Immature natural killer cell (primary cell): ENCODE measurements around the gene UTS2B. TPM values are rescaled to one million over a fixed set of nuclear protein-coding genes. Genes with fewer than 3 reads are reported as not detected.
A peak's percentile ranks its signal among the peaks of the same experiment; 100 is the strongest.

ENCODE experiments used
- DNase-seq, 3 donors: peaks; one replicate each; pipeline ENCODE4 v3.0.0; 2022; ENCODE audit warnings: mixed read lengths in 1 of 3
- H3K27ac Mint-ChIP-seq, 6 donors: one replicate each; pipeline ENCODE4 v1.8.0; 2020; ENCODE audit warnings: mixed read lengths in 6 of 6, mild to moderate bottlenecking in 5 of 6, inconsistent platforms in 4 of 6, moderate library complexity in 3 of 6
- H3K27me3 Mint-ChIP-seq, 3 donors: one replicate each; pipeline ENCODE4 v1.8.0; 2020 to 2021; ENCODE audit warnings: low read depth in 3 of 3, mild to moderate bottlenecking in 3 of 3, mixed read lengths in 3 of 3, moderate library complexity in 3 of 3, inconsistent platforms in 1 of 3
- H3K36me3 Mint-ChIP-seq, 3 donors: one replicate each; pipeline ENCODE4 v1.8.0; 2020; ENCODE audit warnings: mixed read lengths in 3 of 3, inconsistent platforms in 2 of 3, mild to moderate bottlenecking in 2 of 3
- H3K4me1 Mint-ChIP-seq, 2 donors: one replicate each; pipeline ENCODE4 v1.8.0; 2020; ENCODE audit warnings: inconsistent platforms in 2 of 2, mild to moderate bottlenecking in 2 of 2, mixed read lengths in 2 of 2, moderate library complexity in 1 of 2
- H3K4me3 Mint-ChIP-seq, 5 donors: one replicate each; pipeline ENCODE4 v1.8.0; 2020; ENCODE audit warnings: mild to moderate bottlenecking in 5 of 5, mixed read lengths in 5 of 5, inconsistent platforms in 3 of 5, moderate library complexity in 3 of 5
- H3K9me3 Mint-ChIP-seq, 6 donors: one replicate each; pipeline ENCODE4 v1.8.0; 2020; ENCODE audit warnings: mild to moderate bottlenecking in 6 of 6, mixed read lengths in 6 of 6, inconsistent platforms in 4 of 6, moderate library complexity in 3 of 6
- polyA plus RNA-seq, 3 donors: library from polyadenylated mRNA; unstranded; fragments of 300-500 nt; fragmentation: Illumina TruSeq; gene quantifications; one replicate each; pipeline ENCODE4 v1.2.3, GENCODE V29; 2021

Gene UTS2B
- polyA plus RNA-seq, 3 donors from 2014 or later: not detected

GRCh38 chr3:191362037-191362436 lies 31.7 kb upstream of the UTS2B start:
- H3K4me3 Mint-ChIP-seq: no peak overlapping the region
- H3K27me3 Mint-ChIP-seq: peaks cover 0 to 3% (median 0%) of the 10 kb centered on the region in 3 donors
- H3K27ac Mint-ChIP-seq: peak overlapping the region in 1 of 6 donors; percentile 31
- DNase-seq: no peak
- peaks cover 9 to 44% (median 29%) of the 10 kb centered on the region in 3 donors for H3K36me3 Mint-ChIP-seq
- peaks cover 0 to 10% of the 10 kb centered on the region in 2 donors for H3K4me1 Mint-ChIP-seq
- no peaks in the 10 kb centered on the region for H3K9me3 Mint-ChIP-seq

- Mint-ChIP-seq H3K36me3 (peaks cover 9 to 38% (median 24%) of the 10 kb centered on the region in 3 donors), H3K27me3 (peaks cover 0 to 3% (median 0%) of the 10 kb centered on the region in 3 donors), H3K9me3 (no peaks in the 10 kb centered on the region), H3K27ac (no peak overlapping the region), H3K4me1 (peaks cover 0 to 10% of the 10 kb centered on the region in 2 donors), H3K4me3 (peak overlapping the region in 1 of 5 donors; percentile 33)
- DNase-seq: no peak
Observed at GRCh38 chr3:191361456-191361855, 31.1 kb upstream of the UTS2B start.

- Mint-ChIP-seq H3K27ac (peak overlapping the region in 1 of 6 donors; percentile 6), H3K4me1 (peaks cover 0 to 15% of the 10 kb centered on the region in 2 donors), H3K36me3 (peaks cover 9 to 38% (median 21%) of the 10 kb centered on the region in 3 donors), H3K9me3 (no peaks in the 10 kb centered on the region), H3K27me3 (peaks cover 0 to 3% (median 0%) of the 10 kb centered on the region in 3 donors), H3K4me3 (no peak overlapping the region)
- no peak for DNase-seq
Observed at GRCh38 chr3:191360620-191361019, 30.3 kb upstream of the UTS2B start.

GRCh38 chr3:191358929-191359328 lies 28.6 kb upstream of the UTS2B start:
- Mint-ChIP-seq H3K9me3 (no peaks in the 10 kb centered on the region), H3K27ac (no peak overlapping the region), H3K27me3 (peaks cover 0 to 3% (median 0%) of the 10 kb centered on the region in 3 donors), H3K4me1 (peaks cover 2 to 19% of the 10 kb centered on the region in 2 donors), H3K4me3 (no peak overlapping the region), H3K36me3 (peaks cover 9 to 29% (median 17%) of the 10 kb centered on the region in 3 donors)
- DNase-seq: no peak

GRCh38 chr3:191357909-191358308 lies 27.6 kb upstream of the UTS2B start:
- DNase-seq: no peak

GRCh38 chr3:191356631-191357439 lies 26.5 kb upstream of the UTS2B start:
- Mint-ChIP-seq H3K27ac (no peak overlapping the region), H3K27me3 (peaks cover 0 to 3% (median 0%) of the 10 kb centered on the region in 3 donors), H3K4me1 (peaks cover 3 to 19% of the 10 kb centered on the region in 2 donors), H3K36me3 (peaks cover 9 to 25% (median 17%) of the 10 kb centered on the region in 3 donors), H3K9me3 (no peaks in the 10 kb centered on the region), H3K4me3 (no peak overlapping the region)
- DNase-seq: no peak

More at GRCh38 chr3:191357909-191358308, 27.6 kb upstream of the UTS2B start:
- Mint-ChIP-seq H3K4me3 (no peak overlapping the region), H3K27me3 (peaks cover 0 to 3% (median 0%) of the 10 kb centered on the region in 3 donors), H3K36me3 (peaks cover 9 to 25% (median 17%) of the 10 kb centered on the region in 3 donors), H3K27ac (no peak overlapping the region), H3K4me1 (peaks cover 3 to 19% of the 10 kb centered on the region in 2 donors), H3K9me3 (no peaks in the 10 kb centered on the region)

GRCh38 chr3:191355406-191355805 lies 25.1 kb upstream of the UTS2B start:
- Mint-ChIP-seq H3K36me3 (peaks cover 4 to 17% (median 13%) of the 10 kb centered on the region in 3 donors), H3K27ac (no peak overlapping the region), H3K9me3 (no peaks in the 10 kb centered on the region), H3K4me1 (peaks cover 5 to 29% of the 10 kb centered on the region in 2 donors), H3K4me3 (no peak overlapping the region), H3K27me3 (no peaks in the 10 kb centered on the region)
- no peak for DNase-seq

- Mint-ChIP-seq H3K4me3 (no peak overlapping the region), H3K27me3 (no peaks in the 10 kb centered on the region), H3K9me3 (no peaks in the 10 kb centered on the region), H3K4me1 (peaks cover 5 to 27% of the 10 kb centered on the region in 2 donors), H3K27ac (no peak overlapping the region), H3K36me3 (peaks cover under 1 to 2% (median 1%) of the 10 kb centered on the region in 3 donors)
- DNase-seq: no peak
Observed at GRCh38 chr3:191353022-191353777, 22.9 kb upstream of the UTS2B start.

- Mint-ChIP-seq H3K9me3 (no peaks in the 10 kb centered on the region), H3K27ac (no peak overlapping the region), H3K4me1 (peaks cover 5 to 26% of the 10 kb centered on the region in 2 donors), H3K4me3 (no peak overlapping the region), H3K27me3 (no peaks in the 10 kb centered on the region), H3K36me3 (no peaks in the 10 kb centered on the region)
- no peak for DNase-seq
Observed at GRCh38 chr3:191352014-191352413, 21.7 kb upstream of the UTS2B start.

- Mint-ChIP-seq H3K4me3 (no peak overlapping the region), H3K4me1 (peaks cover 5 to 23% of the 10 kb centered on the region in 2 donors), H3K36me3 (no peaks in the 10 kb centered on the region), H3K27ac (peak overlapping the region in 1 of 6 donors; percentile 18), H3K9me3 (no peaks in the 10 kb centered on the region), H3K27me3 (no peaks in the 10 kb centered on the region)
- no peak for DNase-seq
Observed at GRCh38 chr3:191350396-191351090, 20.2 kb upstream of the UTS2B start.

GRCh38 chr3:191348098-191348497 lies 17.8 kb upstream of the UTS2B start:
- no peak for DNase-seq
- H3K27ac Mint-ChIP-seq: no peak overlapping the region
- no peak overlapping the region for H3K4me3 Mint-ChIP-seq
- H3K9me3 Mint-ChIP-seq: no peaks in the 10 kb centered on the region
- H3K27me3 Mint-ChIP-seq: no peaks in the 10 kb centered on the region
- no peaks in the 10 kb centered on the region for H3K36me3 Mint-ChIP-seq
- peaks cover 4 to 36% of the 10 kb centered on the region in 2 donors for H3K4me1 Mint-ChIP-seq

- Mint-ChIP-seq H3K4me3 (no peak overlapping the region), H3K27ac (no peak overlapping the region), H3K36me3 (no peaks in the 10 kb centered on the region), H3K4me1 (peaks cover 4 to 44% of the 10 kb centered on the region in 2 donors), H3K9me3 (no peaks in the 10 kb centered on the region), H3K27me3 (no peaks in the 10 kb centered on the region)
- DNase-seq: no peak
Observed at GRCh38 chr3:191347228-191347627, 16.9 kb upstream of the UTS2B start.

GRCh38 chr3:191345334-191345733 lies 15.0 kb upstream of the UTS2B start:
- Mint-ChIP-seq H3K27ac (no peak overlapping the region), H3K27me3 (no peaks in the 10 kb centered on the region), H3K36me3 (no peaks in the 10 kb centered on the region), H3K9me3 (no peaks in the 10 kb centered on the region), H3K4me3 (no peak overlapping the region), H3K4me1 (peaks cover 2 to 35% of the 10 kb centered on the region in 2 donors)
- no peak for DNase-seq
